HG02642 (cell line): Measurements from ENCODE around the gene LIMCH1.

ENCODE experiments used
- ATAC-seq: cut with Tn5 transposase; IDR thresholded peaks from one replicate; pipeline ENCODE4 v1.9.1; 2021; ENCODE audit warnings: mild to moderate bottlenecking; ENCODE audit not compliant: unreplicated experiment, poor library complexity

LIMCH1 gene

DNA sequence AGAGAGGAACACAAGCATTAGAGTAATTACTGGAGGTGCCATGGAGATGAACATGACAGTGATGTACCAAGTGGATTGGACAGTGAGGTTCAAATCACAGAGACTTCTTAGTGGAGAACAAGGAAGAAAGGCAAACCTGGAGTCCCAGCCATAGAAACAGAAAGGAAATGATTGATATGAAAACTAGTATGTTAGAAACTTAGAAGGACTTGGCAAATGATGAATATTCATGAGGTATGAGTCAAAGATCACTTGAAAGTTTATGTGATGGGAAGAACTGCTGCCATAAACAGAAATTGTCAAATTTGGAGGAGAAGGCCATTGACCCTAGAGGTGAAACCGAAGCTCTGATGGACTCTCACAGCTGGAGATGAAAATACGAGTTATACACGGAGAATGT, 122.4 kb downstream of the LIMCH1 start:
- no peak for ATAC-seq

DNA sequence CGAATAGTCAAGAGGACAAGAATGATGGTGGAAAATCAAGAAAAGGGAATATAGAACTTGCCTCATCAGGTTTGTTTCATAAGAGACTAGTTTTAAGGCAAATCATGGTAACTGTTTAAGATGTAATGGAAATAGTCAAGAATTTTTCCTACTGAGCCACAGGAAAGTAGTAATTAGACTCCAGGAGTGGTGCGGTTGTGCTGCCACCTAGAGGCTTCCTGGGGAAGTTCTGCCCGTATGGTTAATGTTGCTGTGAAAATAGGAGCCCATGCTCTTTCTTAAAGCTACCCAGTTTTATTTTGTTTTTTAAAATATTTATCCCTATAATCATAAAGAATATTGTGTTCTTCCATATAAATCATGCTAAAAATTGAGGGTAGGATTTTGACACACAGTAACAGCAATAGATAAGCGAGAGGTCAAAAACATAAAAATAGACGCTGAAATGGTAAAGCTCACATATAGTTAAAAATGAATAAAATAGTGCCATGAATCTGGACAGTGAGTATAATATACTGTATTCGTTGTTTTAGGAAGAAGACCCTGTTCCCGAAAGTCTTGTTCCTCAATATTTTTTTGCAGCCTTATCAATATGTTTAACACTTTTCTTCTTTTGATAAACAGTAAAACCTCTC, 123.6 kb downstream of the LIMCH1 start:
- ATAC-seq: no peak

DNA sequence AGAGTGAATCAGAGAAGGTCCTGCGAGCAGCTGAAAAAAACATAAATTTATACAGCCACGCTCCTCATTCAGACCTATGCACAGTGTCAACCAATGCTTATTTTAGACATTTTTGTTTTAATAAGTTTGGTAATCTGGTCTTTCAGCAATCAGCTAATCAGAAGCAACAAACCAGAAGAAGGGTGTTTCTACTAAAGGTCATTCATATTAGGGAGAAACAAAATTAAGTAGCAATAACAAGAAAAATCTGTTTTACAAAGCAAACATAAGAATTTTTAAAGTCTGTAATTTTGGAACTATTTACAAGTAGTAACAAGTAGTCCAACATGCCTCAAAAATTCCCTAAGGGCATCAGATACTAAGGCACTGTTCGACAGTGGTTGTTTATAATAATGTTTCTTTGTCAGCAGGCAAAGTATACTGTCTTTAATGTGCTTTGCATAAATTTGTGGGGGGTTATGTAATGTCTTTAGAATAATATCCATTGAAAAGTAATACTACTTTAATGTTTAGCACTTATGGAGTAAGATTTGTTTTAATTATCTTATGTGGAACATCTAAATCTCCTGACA, 127.8 kb downstream of the LIMCH1 start:
- ATAC-seq: no peak

- ATAC-seq: no peak
These were observed 130.1 kb downstream of the LIMCH1 start for GRCh38 chr4:41668024-41668423.

DNA sequence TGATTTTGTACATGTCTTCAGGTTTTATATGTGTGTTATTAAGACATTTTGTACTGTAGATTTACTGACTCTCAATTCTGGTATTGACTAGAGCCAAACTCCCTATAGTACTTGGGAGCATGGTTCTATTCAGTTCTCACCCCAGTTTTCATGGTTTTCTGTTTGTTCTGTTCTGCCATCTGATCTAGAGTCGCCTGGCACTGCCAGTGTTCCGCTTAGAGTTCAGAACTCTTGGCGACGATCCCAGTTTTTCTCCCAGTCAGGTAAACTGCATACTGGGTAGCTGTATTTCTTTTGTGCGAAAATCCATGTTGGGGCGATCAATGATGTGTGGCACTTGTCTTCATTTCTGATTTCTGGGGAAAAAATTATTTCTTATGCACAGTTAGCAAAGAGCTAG, 132.6 kb downstream of the LIMCH1 start:
- ATAC-seq: no peak

DNA sequence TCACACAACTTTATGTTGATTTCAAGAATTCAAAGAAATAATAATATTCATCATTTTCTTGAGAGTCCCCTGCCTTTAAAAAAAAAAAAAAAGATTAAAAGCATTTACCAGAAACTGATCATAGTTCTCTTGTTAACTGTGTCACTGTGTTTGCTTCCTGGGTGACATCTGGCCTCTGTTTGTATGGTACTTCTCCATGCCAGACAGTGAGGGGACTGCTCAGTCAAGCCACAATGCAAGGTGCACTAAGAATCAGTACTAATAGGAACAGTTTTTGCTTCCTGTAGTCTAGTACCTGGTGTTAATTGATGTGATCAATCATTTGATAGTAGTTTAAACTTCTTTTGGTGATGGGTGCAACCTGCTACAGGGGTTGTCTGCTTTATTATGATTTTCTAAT, 133.0 kb downstream of the LIMCH1 start:
- ATAC-seq: no peak

DNA sequence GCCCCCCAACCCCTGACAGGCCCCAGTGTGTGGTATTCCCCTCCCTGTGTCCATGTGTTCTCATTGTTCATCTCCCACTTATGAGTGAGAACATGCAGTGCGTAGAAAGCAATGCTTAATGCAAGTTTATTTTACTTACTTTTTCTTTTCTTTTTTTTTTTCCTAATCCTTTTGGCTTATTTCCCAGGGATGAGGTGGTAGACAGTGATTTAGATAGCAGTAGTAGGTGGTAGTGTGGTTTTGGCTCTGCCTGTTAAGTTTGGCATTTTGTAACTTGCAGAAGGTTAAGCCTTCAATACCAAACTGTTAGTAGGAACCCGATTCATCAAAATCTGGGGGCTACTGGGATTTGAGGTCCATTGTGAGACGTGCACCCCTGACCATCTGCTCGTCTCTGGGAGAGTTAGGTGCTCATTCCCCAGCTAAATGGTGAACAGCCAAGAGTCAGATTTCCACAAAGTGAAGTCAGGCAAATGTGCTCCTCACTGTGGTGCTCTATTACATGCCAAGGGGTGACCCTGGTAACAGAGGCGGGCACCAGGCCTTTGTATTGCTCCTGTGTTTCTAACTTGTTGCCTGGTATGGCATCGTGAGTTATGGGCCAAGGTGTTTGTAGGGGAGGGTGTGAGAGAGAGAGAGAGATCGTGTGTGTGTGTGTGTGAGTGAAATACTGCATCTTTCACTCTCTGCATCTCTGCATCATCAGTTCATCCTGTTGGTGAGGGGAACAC, 140.3 kb downstream of the LIMCH1 start:
- ATAC-seq: no peak

GRCh38 chr4:41678951-41679350, 141.0 kb downstream of the LIMCH1 start:
- no peak for ATAC-seq

- ATAC-seq: no peak
These were observed 142.0 kb downstream of the LIMCH1 start for GRCh38 chr4:41679991-41680390.

GRCh38 chr4:41681054-41681453, 143.1 kb downstream of the LIMCH1 start:
- ATAC-seq: no peak

DNA sequence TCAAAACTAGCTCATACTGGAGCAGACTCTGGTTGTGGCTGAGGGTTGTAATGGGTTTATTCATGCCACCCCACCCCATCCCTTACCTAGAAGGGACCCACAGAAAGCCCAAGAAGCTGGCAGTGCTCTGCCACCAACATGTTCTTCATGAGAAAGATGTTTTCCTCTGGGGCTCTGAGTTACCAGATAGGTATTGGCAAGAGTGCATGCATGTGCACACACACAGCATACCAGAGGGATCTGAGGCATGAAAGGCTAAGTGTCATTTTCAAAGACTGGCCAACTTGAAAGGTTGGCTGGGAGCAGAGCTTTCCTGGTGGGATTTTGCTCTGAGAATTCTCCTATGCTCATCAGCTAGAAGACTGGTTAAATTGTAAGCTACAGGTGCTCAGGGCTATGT, 145.4 kb downstream of the LIMCH1 start:
- no peak for ATAC-seq

DNA sequence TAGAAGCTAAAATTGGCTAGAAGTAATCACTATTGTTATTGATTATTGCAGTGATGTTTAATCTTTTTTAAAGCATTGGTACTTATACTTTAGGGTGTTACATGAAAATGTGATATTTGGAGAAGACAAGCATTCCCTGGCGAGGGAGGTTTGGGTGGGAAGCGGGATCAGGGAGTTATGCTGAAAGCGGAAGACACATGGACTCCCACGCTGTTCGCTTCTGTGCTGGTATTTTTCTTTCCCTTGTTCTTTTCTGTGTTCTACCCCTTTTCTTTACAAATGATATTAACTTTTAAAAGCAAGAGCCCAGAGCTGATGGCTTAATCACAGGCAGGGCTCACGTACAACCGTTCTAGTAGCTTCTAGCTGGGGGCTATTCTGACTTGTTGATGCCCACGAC, 148.9 kb downstream of the LIMCH1 start:
- ATAC-seq: no peak

DNA sequence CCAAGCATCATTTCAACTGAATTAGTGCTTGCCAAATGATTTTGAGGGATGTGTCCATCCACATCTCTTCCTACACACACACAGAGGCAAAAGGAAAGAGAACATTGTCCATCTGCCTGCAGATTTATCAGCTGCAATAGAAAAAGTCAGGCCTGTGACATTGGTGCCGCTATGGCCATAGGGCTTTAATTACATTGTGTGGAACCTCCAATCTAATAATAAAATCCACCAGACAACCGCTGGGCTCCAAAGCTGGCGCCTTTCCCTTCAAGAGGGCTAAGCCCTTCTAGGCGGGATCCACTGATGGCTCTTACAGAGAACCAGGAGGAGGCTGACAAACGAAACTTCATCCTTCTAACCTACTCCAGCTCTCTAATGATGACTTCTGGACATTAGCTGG, 150.0 kb downstream of the LIMCH1 start:
- ATAC-seq: no peak

GRCh38 chr4:41692717-41693345, 154.9 kb downstream of the LIMCH1 start:
- ATAC-seq: peak; percentile 75

GRCh38 chr4:41693629-41694028, 155.7 kb downstream of the LIMCH1 start:
- ATAC-seq: no peak

GRCh38 chr4:41696131-41696530, 158.2 kb downstream of the LIMCH1 start:
- ATAC-seq: no peak

DNA sequence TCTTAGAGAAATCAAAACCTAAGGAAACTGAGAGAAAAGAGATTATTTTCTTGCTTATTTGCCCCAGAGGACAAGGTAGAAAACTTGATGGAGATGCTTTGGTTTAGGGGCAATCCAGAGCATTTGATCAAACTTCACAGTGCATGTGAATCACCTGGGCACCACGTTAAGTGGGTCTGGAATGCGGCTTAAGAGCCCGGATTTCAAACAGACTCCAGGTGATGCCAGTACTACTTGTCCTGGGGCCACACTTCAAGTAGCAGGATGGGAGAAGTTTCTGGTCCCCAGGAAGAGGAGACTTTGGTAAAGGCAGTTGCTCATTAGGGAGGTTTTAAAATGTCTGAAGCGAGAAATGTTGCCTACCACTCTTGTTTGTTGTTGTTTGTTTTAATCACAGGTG, 158.8 kb downstream of the LIMCH1 start:
- no peak for ATAC-seq

- ATAC-seq: no peak
These were observed 164.0 kb downstream of the LIMCH1 start for GRCh38 chr4:41701983-41702382.

DNA sequence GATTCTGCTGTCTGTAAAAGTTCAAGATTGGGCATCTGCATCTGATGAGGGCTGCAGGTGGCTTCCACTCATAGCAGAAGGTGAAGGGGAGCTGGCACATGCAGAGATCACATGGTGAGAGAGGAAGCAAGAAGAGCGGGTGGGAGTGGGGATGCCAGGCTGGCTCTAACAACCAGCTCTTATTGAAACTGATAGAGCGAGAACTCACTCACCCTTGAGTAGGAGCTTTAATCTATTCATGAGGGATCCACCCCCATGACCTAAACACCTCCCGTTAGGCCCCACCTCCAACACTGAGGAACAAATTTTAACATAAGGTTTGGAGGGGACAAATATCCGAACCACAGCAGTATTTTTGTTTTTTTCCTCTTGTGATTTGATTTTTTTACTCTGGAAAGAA, 164.8 kb downstream of the LIMCH1 start:
- ATAC-seq: no peak

DNA sequence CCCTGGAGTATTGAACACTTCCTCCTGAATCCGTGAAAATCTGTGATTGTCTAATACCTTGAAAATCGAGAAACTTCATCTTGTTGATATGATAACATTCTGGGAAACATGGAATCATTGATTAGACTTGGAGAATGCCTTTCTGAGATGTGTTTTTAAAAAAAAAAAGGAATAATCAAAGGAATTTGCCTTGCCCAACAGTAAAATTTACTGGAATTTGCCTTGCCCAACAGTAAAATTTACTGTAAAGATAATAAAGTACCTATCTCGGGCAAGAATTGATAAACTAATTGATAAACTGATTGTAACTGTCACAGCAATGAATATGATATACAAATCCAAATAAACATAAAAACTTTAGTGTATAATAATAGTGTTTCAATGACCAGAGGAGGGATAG, 165.8 kb downstream of the LIMCH1 start:
- ATAC-seq: no peak

GRCh38 chr4:41709844-41710481, 172.0 kb downstream of the LIMCH1 start:
- no peak for ATAC-seq
